ENCODE measurements around the gene NTRK3.

GRCh38 chr15:87931584-87931983 is 325.0 kb downstream of the NTRK3 start:
- TF ChIP-seq POLR2A (IDR thresholded peaks at IDR 0.05; ENCODE audit: low read depth, low read length) (no peak), CTCF (IDR thresholded peaks at IDR 0.05; ENCODE audit: extremely low read depth in 1 of 2, insufficient read depth in 1 of 2, low read depth in 1 of 2, low read length in 2 of 2) (no peak)

All from endothelial cell of umbilical vein (primary cell).